H1 (cell line): ENCODE results near the gene MAOB. TPM values are rescaled to one million over a fixed set of nuclear protein-coding genes. Genes with fewer than 3 reads are reported as not detected.

Experiments
- CTCF ChIA-PET: fragments of 300-600 bp; sonication (Branson Sonifier 250); formaldehyde crosslinking; loops from one replicate; lab custom pipeline; 2021; ENCODE audit not compliant: partially characterized antibody; lab: Charles Lee
- POLR2A ChIA-PET: fragments of 300-600 bp; sonication (Branson Sonifier 250); formaldehyde crosslinking; loops from one replicate; lab custom pipeline; 2021; ENCODE audit warnings: inconsistent platforms; ENCODE audit not compliant: partially characterized antibody; lab: Charles Lee
- DNase-seq, 2 experiments: peaks; one replicate each; pipeline versions ENCODE4 v3.0.0 to v3.0.0-alpha.2; 2010 to 2022; ENCODE audit warnings: low spot score in 2 of 2, low read depth in 1 of 2, mixed read lengths in 1 of 2
- FAIRE-seq: peaks from 2 replicates; lab custom pipeline; 2011; peaks lifted over from hg19 to GRCh38; lab: Jason Lieb, UNC
- H2AFZ ChIP-seq: 2 replicates; pipeline ENCODE4 v1.8.1; 2012; ENCODE audit warnings: low read length, inconsistent platforms
- H2AK5ac ChIP-seq: 2 replicates; pipeline ENCODE4 v1.6.1; 2013; ENCODE audit warnings: low read depth, low read length
- H2BK120ac ChIP-seq: replicated peaks from 2 replicates; pipeline ENCODE3; 2013; ENCODE audit warnings: low read depth, low read length, inconsistent platforms
- H2BK12ac ChIP-seq: 2 replicates; pipeline ENCODE4 v1.6.1; 2013; ENCODE audit warnings: low read depth, low read length
- H2BK15ac ChIP-seq: 2 replicates; pipeline ENCODE4 v1.6.1; 2013; ENCODE audit warnings: low read length
- H2BK20ac ChIP-seq: 2 replicates; pipeline ENCODE4 v1.6.1; 2013; ENCODE audit warnings: low read length
- H2BK5ac ChIP-seq: 2 replicates; pipeline ENCODE4 v1.6.1; 2013; ENCODE audit warnings: low read depth, low read length
- H3K14ac ChIP-seq: 2 replicates; pipeline ENCODE4 v1.6.1; 2013; ENCODE audit warnings: inconsistent platforms; ENCODE audit not compliant: insufficient read length
- H3K18ac ChIP-seq: 2 replicates; pipeline ENCODE4 v1.6.1; 2013; ENCODE audit warnings: low read length; ENCODE audit errors: extremely low read depth
- H3K23ac ChIP-seq: 2 replicates; pipeline ENCODE4 v1.6.1; 2013; ENCODE audit warnings: inconsistent platforms; ENCODE audit not compliant: insufficient read length
- H3K23me2 ChIP-seq: 2 replicates; pipeline ENCODE4 v1.6.1; 2013; ENCODE audit warnings: low read depth, low read length
- H3K27ac ChIP-seq: 2 replicates; pipeline ENCODE4 v1.6.1; 2011; ENCODE audit warnings: low read depth, low read length, inconsistent platforms
- H3K27me3 ChIP-seq, 4 experiments: replicated peaks in 1 of 4; 1 replicate in 1 of 4; 2 replicates in 3 of 4; pipeline versions ENCODE4 v1.6.1 to v1.8.1; 2011 to 2013; ENCODE audit warnings: low read length in 3 of 4, mild to moderate bottlenecking in 3 of 4, inconsistent platforms in 2 of 4, mixed read lengths in 2 of 4, moderate library complexity in 1 of 4; ENCODE audit not compliant: control insufficient read depth in 3 of 4, insufficient read depth in 3 of 4; ENCODE audit errors: extremely low read depth in 1 of 4
- H3K36me3 ChIP-seq, 4 experiments: 2 replicates each; pipeline versions ENCODE4 v1.6.1 to v1.8.1; 2011 to 2013; ENCODE audit warnings: mild to moderate bottlenecking in 4 of 4, low read length in 3 of 4, moderate library complexity in 2 of 4, control low read depth in 1 of 4, inconsistent platforms in 1 of 4; ENCODE audit not compliant: insufficient read depth in 4 of 4, control insufficient read depth in 2 of 4
- H3K4ac ChIP-seq: replicated peaks from 2 replicates; pipeline ENCODE3; 2013; ENCODE audit warnings: low read length, low read depth, mixed read lengths, inconsistent platforms; ENCODE audit not compliant: insufficient read length
- H3K4me1 ChIP-seq, 4 experiments: replicated peaks in 1 of 4; 1 replicate in 1 of 4; 2 replicates in 3 of 4; pipeline versions ENCODE4 v1.6.1 to v1.8.1; 2011 to 2013; ENCODE audit warnings: low read length in 3 of 4, inconsistent platforms in 2 of 4, mixed read lengths in 1 of 4; ENCODE audit not compliant: insufficient read depth in 4 of 4, control insufficient read depth in 3 of 4
- H3K4me2 ChIP-seq, 2 experiments: 2 replicates each; pipeline versions ENCODE4 v1.6.1 to v1.8.1; 2011 to 2013; ENCODE audit warnings: low read depth in 2 of 2, low read length in 2 of 2, control low read depth in 1 of 2, inconsistent platforms in 1 of 2, mild to moderate bottlenecking in 1 of 2; ENCODE audit not compliant: insufficient read depth in 1 of 2
- H3K4me3 ChIP-seq, 4 experiments: fragments of 200-600, 300-600 bp in 1 of 4; sonication (generic), shearing (Covaris generic), sonication (Bioruptor Twin) in 1 of 4; 2 replicates each; pipeline versions ENCODE4 v1.5.1 to v1.8.1; 2011 to 2016; ENCODE audit warnings: low read length in 4 of 4, low read depth in 3 of 4, control low read depth in 2 of 4, inconsistent platforms in 2 of 4, mild to moderate bottlenecking in 2 of 4, mixed read lengths in 1 of 4, moderate library complexity in 1 of 4; ENCODE audit not compliant: insufficient read depth in 2 of 4; ENCODE audit errors: extremely low read depth in 1 of 4
- H3K56ac ChIP-seq: replicated peaks from 2 replicates; pipeline ENCODE3; 2013; ENCODE audit warnings: low read depth, mild to moderate bottlenecking, mixed read lengths, low read length, inconsistent platforms; ENCODE audit not compliant: insufficient read length
- H3K79me1 ChIP-seq: 2 replicates; pipeline ENCODE4 v1.6.1; 2013; ENCODE audit warnings: low read depth, low read length, control low read depth
- H3K79me2 ChIP-seq, 2 experiments: 2 replicates each; pipeline versions ENCODE4 v1.6.1 to v1.8.1; 2012 to 2013; ENCODE audit warnings: low read length in 2 of 2, mild to moderate bottlenecking in 2 of 2, inconsistent platforms in 1 of 2; ENCODE audit not compliant: insufficient read depth in 2 of 2, control insufficient read depth in 1 of 2
- H3K9ac ChIP-seq, 4 experiments: replicated peaks in 1 of 4; 1 replicate in 1 of 4; 2 replicates in 3 of 4; pipeline versions ENCODE4 v1.6.1 to v1.8.1; 2011 to 2013; ENCODE audit warnings: low read depth in 3 of 4, low read length in 3 of 4, control low read depth in 2 of 4, mild to moderate bottlenecking in 2 of 4, moderate library complexity in 2 of 4, inconsistent platforms in 1 of 4; ENCODE audit errors: extremely low read depth in 1 of 4
- H3K9me3 ChIP-seq, 2 experiments: 2 replicates each; pipeline versions ENCODE4 v1.6.1 to v1.8.1; 2012 to 2013; ENCODE audit warnings: mild to moderate bottlenecking in 2 of 2, moderate library complexity in 2 of 2, control low read depth in 1 of 2, inconsistent platforms in 1 of 2, low read depth in 1 of 2, low read length in 1 of 2, mixed read lengths in 1 of 2; ENCODE audit not compliant: insufficient read depth in 2 of 2
- H4K20me1 ChIP-seq, 2 experiments: replicated peaks in 1 of 2; 2 replicates each; pipeline versions ENCODE3 to v1.8.1; 2011 to 2013; ENCODE audit warnings: inconsistent platforms in 2 of 2, low read length in 2 of 2, mild to moderate bottlenecking in 1 of 2; ENCODE audit not compliant: insufficient read depth in 2 of 2, control insufficient read depth in 1 of 2
- H4K5ac ChIP-seq: 2 replicates; pipeline ENCODE4 v1.6.1; 2013; ENCODE audit warnings: low read length, low read depth, mixed read lengths, inconsistent platforms; ENCODE audit not compliant: insufficient read length
- H4K8ac ChIP-seq: 2 replicates; pipeline ENCODE4 v1.8.0; 2013; ENCODE audit warnings: mild to moderate bottlenecking, moderate library complexity, low read length, inconsistent platforms; ENCODE audit not compliant: insufficient read depth; ENCODE audit errors: extremely low read depth
- H4K91ac ChIP-seq: replicated peaks from 2 replicates; pipeline ENCODE3; 2013; ENCODE audit warnings: low read length, mixed read lengths, inconsistent platforms; ENCODE audit not compliant: insufficient read length
- BCL11A ChIP-seq, 2 experiments: IDR thresholded peaks; one replicate each; pipeline ENCODE4 v1.6.1; 2011; ENCODE audit warnings: low read depth in 2 of 2, low read length in 2 of 2, mild to moderate bottlenecking in 2 of 2
- CREB1 ChIP-seq: IDR thresholded peaks from 2 replicates; pipeline ENCODE4 v1.6.1; 2012; ENCODE audit warnings: inconsistent platforms
- FOSL1 ChIP-seq: IDR thresholded peaks from 2 replicates; pipeline ENCODE4 v1.6.1; 2011; ENCODE audit warnings: mild to moderate bottlenecking, low read depth, low read length, moderate library complexity; ENCODE audit not compliant: insufficient read depth
- WGBS, 2 experiments: shearing (Covaris generic) in 1 of 2; methylation state at CpG; one replicate each; pipeline versions ENCODE4 v1.1.6 to v1.1.7; 2013 to 2015; ENCODE audit warnings: low lambda C conversion rate in 2 of 2, mixed read lengths in 2 of 2, inconsistent platforms in 1 of 2, low coverage in 1 of 2, missing lambda C conversion rate in 1 of 2; ENCODE audit not compliant: insufficient replicate concordance in 2 of 2, insufficient coverage in 1 of 2, insufficient read length in 1 of 2; ENCODE audit errors: extremely low coverage in 1 of 2, missing lambda C conversion rate in 1 of 2; 5-methylcytosine and 5-hydroxymethylcytosine counted together
- polyA plus RNA-seq, 7 experiments: library from polyadenylated mRNA; depleted of rRNA in 3 of 7; stranded (reverse) in 5 of 7; unstranded in 2 of 7; fragments of >200 nt in 5 of 7; fragments of 200-250 nt in 2 of 7; gene quantifications; 1 replicate in 5 of 7; 2 replicates in 1 of 7; 4 replicates in 1 of 7; pipeline versions ENCODE4 v1.2.1 to v1.2.3, GENCODE V29; 2011 to 2013; ENCODE audit warnings: missing spikeins in 2 of 7, mixed read lengths in 2 of 7
- total RNA-seq: library from RNA; stranded (reverse); fragmentation: NEBNext Ultra II Directional; extraction: Animal tissue kit (Norgen Biotek cat#: 25700); gene quantifications from 2 replicates; pipeline ENCODE4 v1.2.1, GENCODE V29; 2021

MAOB gene
- total and polyA plus RNA-seq, 2 of the 8 experiments (the other 6 are each of a cell fraction or from before 2014, with no cell fraction given): 0.73 to 1.1 TPM

GRCh38 chrX:43815209-43815608 is 67.0 kb downstream of the MAOB start:
- Histone ChIP-seq H2BK120ac (no peak overlapping the region), H3K4me3 (no peak overlapping the region), H3K27ac (no peak overlapping the region), H2BK20ac (no peak overlapping the region), H3K56ac (no peak overlapping the region), H3K18ac (no peak overlapping the region), H3K4me2 (no peak overlapping the region), H3K36me3 (no peaks in the 10 kb centered on the region), H3K9me3 (no peaks in the 10 kb centered on the region), H3K79me2 (no peaks in the 10 kb centered on the region)
- ChIA-PET POLR2A (no interaction called here), CTCF (no interaction called here)
- 67% methylated on average over 2 of the region's 2 CpGs; no CpG with 5 or more reads in 1 of the 2 experiments for WGBS, 2 experiments
- no peak for DNase-seq
- TF ChIP-seq BCL11A (IDR thresholded peaks at IDR 0.05; ENCODE audit: low read depth in 2 of 2, low read length in 2 of 2) (no peak), FOSL1 (no peak), CREB1 (no peak)
- TF ChIP-seq, all 59 proteins: peak for 0
- FAIRE-seq: no peak
- H3K4ac ChIP-seq: no peak overlapping the region
- no peaks in the 10 kb centered on the region for H4K20me1 ChIP-seq
- H4K5ac ChIP-seq: no peak overlapping the region
- H2BK12ac ChIP-seq: no peak overlapping the region
- no peak overlapping the region for H2AK5ac ChIP-seq
- no peaks in the 10 kb centered on the region for H3K4me1 ChIP-seq
- H2BK15ac ChIP-seq: no peak overlapping the region
- no peaks in the 10 kb centered on the region for H3K79me1 ChIP-seq
- no peak overlapping the region for H2BK5ac ChIP-seq
- no peak overlapping the region for H2AFZ ChIP-seq
- H3K27me3 ChIP-seq: no peaks in the 10 kb centered on the region
- H4K8ac ChIP-seq: no peak overlapping the region
- H4K91ac ChIP-seq: no peak overlapping the region
- H3K23me2 ChIP-seq: no peaks in the 10 kb centered on the region
- H3K14ac ChIP-seq: no peak overlapping the region
- H3K23ac ChIP-seq: no peak overlapping the region
- H3K9ac ChIP-seq: no peak overlapping the region
